ENCODE measurements around the gene SETBP1.
A peak's percentile ranks its signal among the peaks of the same experiment; 100 is the strongest.

Gene SETBP1

GRCh38 chr18:44884431-44884830 lies 203.7 kb downstream of the SETBP1 start:
- ChIA-PET POLR2A (no interaction called here), CTCF (interaction anchor here (0.9 kb wide), 1 partner anchor 40 kb away, joined by 3 read pairs; no protein-coding TSS in a partner anchor)
- H3K4me3 ChIP-seq (ENCODE audit: control insufficient read depth in 1 of 7, extremely low read depth in 1 of 7, insufficient read depth in 4 of 7, low read depth in 2 of 7, low read length in 6 of 7): no peak overlapping the region
- DNase-seq: no peak
- peaks cover 0 to 5% (median 0%) of the 10 kb centered on the region in 5 experiments for H3K9me3 ChIP-seq (ENCODE audit: control extremely low read depth in 1 of 5, control insufficient read depth in 4 of 5, insufficient read depth in 2 of 5, low read depth in 1 of 5, low read length in 4 of 5)
- no peak overlapping the region for H3K27ac ChIP-seq (ENCODE audit: insufficient read depth in 1 of 2, low read depth in 1 of 2, low read length in 2 of 2, poor library complexity in 1 of 2, severe bottlenecking in 2 of 2)
- peaks cover 0 to 12% (median 4%) of the 10 kb centered on the region in 4 experiments for H3K4me1 ChIP-seq (ENCODE audit: control extremely low read depth in 1 of 4, control insufficient read depth in 4 of 4, insufficient read depth in 4 of 4, low read length in 3 of 4)
- H3K27me3 ChIP-seq (replicated peaks in 2 of 5; ENCODE audit: control insufficient read depth in 4 of 5, insufficient read depth in 5 of 5, low read length in 4 of 5): no peaks in the 10 kb centered on the region
- peaks cover 0 to 2% (median 0%) of the 10 kb centered on the region in 4 experiments for H3K36me3 ChIP-seq (ENCODE audit: control insufficient read depth in 4 of 4, insufficient read depth in 4 of 4, low read length in 3 of 4)

- Histone ChIP-seq H3K9me3 (ENCODE audit: control extremely low read depth in 1 of 5, control insufficient read depth in 4 of 5, insufficient read depth in 2 of 5, low read depth in 1 of 5, low read length in 4 of 5) (no peaks in the 10 kb centered on the region), H3K27ac (ENCODE audit: insufficient read depth in 1 of 2, low read depth in 1 of 2, low read length in 2 of 2, poor library complexity in 1 of 2, severe bottlenecking in 2 of 2) (no peak overlapping the region), H3K4me3 (ENCODE audit: control insufficient read depth in 1 of 7, extremely low read depth in 1 of 7, insufficient read depth in 4 of 7, low read depth in 2 of 7, low read length in 6 of 7) (no peak overlapping the region), H3K36me3 (ENCODE audit: control insufficient read depth in 4 of 4, insufficient read depth in 4 of 4, low read length in 3 of 4) (no peaks in the 10 kb centered on the region), H3K4me1 (ENCODE audit: control extremely low read depth in 1 of 4, control insufficient read depth in 4 of 4, insufficient read depth in 4 of 4, low read length in 3 of 4) (peaks cover 0 to 13% (median 4%) of the 10 kb centered on the region in 4 experiments), H3K27me3 (replicated peaks in 2 of 5; ENCODE audit: control insufficient read depth in 4 of 5, insufficient read depth in 5 of 5, low read length in 4 of 5) (no peaks in the 10 kb centered on the region)
- ChIA-PET POLR2A (no interaction called here), CTCF (interaction anchor here (0.9 kb wide), 1 partner anchor 41 kb away, joined by 3 read pairs; no protein-coding TSS in a partner anchor)
- WGBS (ENCODE audit: insufficient coverage): 89% methylated on average over 2 of the region's 4 CpGs
- DNase-seq: no peak
These were observed 204.8 kb downstream of the SETBP1 start for GRCh38 chr18:44885507-44885906.

GRCh38 chr18:44887227-44887631 lies 206.5 kb downstream of the SETBP1 start:
- Histone ChIP-seq H3K27ac (ENCODE audit: insufficient read depth in 1 of 2, low read depth in 1 of 2, low read length in 2 of 2, poor library complexity in 1 of 2, severe bottlenecking in 2 of 2) (no peak overlapping the region), H3K9me3 (ENCODE audit: control extremely low read depth in 1 of 5, control insufficient read depth in 4 of 5, insufficient read depth in 2 of 5, low read depth in 1 of 5, low read length in 4 of 5) (peaks cover 0 to 13% (median 4%) of the 10 kb centered on the region in 5 experiments), H3K4me1 (ENCODE audit: control extremely low read depth in 1 of 4, control insufficient read depth in 4 of 4, insufficient read depth in 4 of 4, low read length in 3 of 4) (peaks cover 0 to 13% (median 4%) of the 10 kb centered on the region in 4 experiments), H3K27me3 (replicated peaks in 2 of 5; ENCODE audit: control insufficient read depth in 4 of 5, insufficient read depth in 5 of 5, low read length in 4 of 5) (no peaks in the 10 kb centered on the region), H3K4me3 (ENCODE audit: control insufficient read depth in 1 of 7, extremely low read depth in 1 of 7, insufficient read depth in 4 of 7, low read depth in 2 of 7, low read length in 6 of 7) (no peak overlapping the region), H3K36me3 (ENCODE audit: control insufficient read depth in 4 of 4, insufficient read depth in 4 of 4, low read length in 3 of 4) (peaks cover 0 to 10% (median 0%) of the 10 kb centered on the region in 4 experiments)
- ChIA-PET CTCF (interaction anchor here (3.2 kb wide), 1 partner anchor 16 kb away, joined by 8 read pairs; no protein-coding TSS in a partner anchor), POLR2A (no interaction called here)
- DNase-seq: peak; percentile 14 to 58 (median 49)

GRCh38 chr18:44889111-44889510 lies 208.4 kb downstream of the SETBP1 start:
- POLR2A ChIA-PET: no interaction called here
- peak; percentile 24 to 58 (median 46) for DNase-seq
- CTCF ChIA-PET: interaction anchor here (0.9 to 3.2 kb wide), 2 partner anchors 18 to 24 kb away, joined by 3 to 8 read pairs; no protein-coding TSS in a partner anchor
- no peak overlapping the region for H3K4me3 ChIP-seq (ENCODE audit: control insufficient read depth in 1 of 7, extremely low read depth in 1 of 7, insufficient read depth in 4 of 7, low read depth in 2 of 7, low read length in 6 of 7)
- WGBS (ENCODE audit: insufficient coverage): 0% methylated on average over 1 of the region's 1 CpG
- peaks cover 0 to 10% (median 0%) of the 10 kb centered on the region in 4 experiments for H3K36me3 ChIP-seq (ENCODE audit: control insufficient read depth in 4 of 4, insufficient read depth in 4 of 4, low read length in 3 of 4)
- no peak overlapping the region for H3K27ac ChIP-seq (ENCODE audit: insufficient read depth in 1 of 2, low read depth in 1 of 2, low read length in 2 of 2, poor library complexity in 1 of 2, severe bottlenecking in 2 of 2)
- H3K4me1 ChIP-seq (ENCODE audit: control extremely low read depth in 1 of 4, control insufficient read depth in 4 of 4, insufficient read depth in 4 of 4, low read length in 3 of 4): peaks cover 0 to 13% (median 4%) of the 10 kb centered on the region in 4 experiments
- H3K27me3 ChIP-seq (replicated peaks in 2 of 5; ENCODE audit: control insufficient read depth in 4 of 5, insufficient read depth in 5 of 5, low read length in 4 of 5): no peaks in the 10 kb centered on the region
- peaks cover 0 to 13% (median 4%) of the 10 kb centered on the region in 5 experiments for H3K9me3 ChIP-seq (ENCODE audit: control extremely low read depth in 1 of 5, control insufficient read depth in 4 of 5, insufficient read depth in 2 of 5, low read depth in 1 of 5, low read length in 4 of 5)

- ChIA-PET CTCF (no interaction called here), POLR2A (no interaction called here)
- Histone ChIP-seq H3K36me3 (ENCODE audit: control insufficient read depth in 4 of 4, insufficient read depth in 4 of 4, low read length in 3 of 4) (peaks cover 0 to 10% (median 0%) of the 10 kb centered on the region in 4 experiments), H3K9me3 (ENCODE audit: control extremely low read depth in 1 of 5, control insufficient read depth in 4 of 5, insufficient read depth in 2 of 5, low read depth in 1 of 5, low read length in 4 of 5) (peaks cover 0 to 13% (median 4%) of the 10 kb centered on the region in 5 experiments), H3K4me1 (ENCODE audit: control extremely low read depth in 1 of 4, control insufficient read depth in 4 of 4, insufficient read depth in 4 of 4, low read length in 3 of 4) (peaks cover 0 to 13% (median 2%) of the 10 kb centered on the region in 4 experiments), H3K27me3 (replicated peaks in 2 of 5; ENCODE audit: control insufficient read depth in 4 of 5, insufficient read depth in 5 of 5, low read length in 4 of 5) (no peaks in the 10 kb centered on the region), H3K27ac (ENCODE audit: insufficient read depth in 1 of 2, low read depth in 1 of 2, low read length in 2 of 2, poor library complexity in 1 of 2, severe bottlenecking in 2 of 2) (no peak overlapping the region), H3K4me3 (ENCODE audit: control insufficient read depth in 1 of 7, extremely low read depth in 1 of 7, insufficient read depth in 4 of 7, low read depth in 2 of 7, low read length in 6 of 7) (no peak overlapping the region)
- WGBS (ENCODE audit: insufficient coverage): 87% methylated on average over 3 of the region's 4 CpGs
- no peak for DNase-seq
These were observed 212.5 kb downstream of the SETBP1 start for GRCh38 chr18:44893045-44893706.

- POLR2A ChIA-PET: no interaction called here
- no peak for DNase-seq
- peaks cover 0 to 13% (median 4%) of the 10 kb centered on the region in 5 experiments for H3K9me3 ChIP-seq (ENCODE audit: control extremely low read depth in 1 of 5, control insufficient read depth in 4 of 5, insufficient read depth in 2 of 5, low read depth in 1 of 5, low read length in 4 of 5)
- H3K27me3 ChIP-seq (replicated peaks in 2 of 5; ENCODE audit: control insufficient read depth in 4 of 5, insufficient read depth in 5 of 5, low read length in 4 of 5): no peaks in the 10 kb centered on the region
- H3K27ac ChIP-seq (ENCODE audit: insufficient read depth in 1 of 2, low read depth in 1 of 2, low read length in 2 of 2, poor library complexity in 1 of 2, severe bottlenecking in 2 of 2): no peak overlapping the region
- 70% methylated on average over 2 of the region's 2 CpGs for WGBS (ENCODE audit: insufficient coverage)
- H3K4me1 ChIP-seq (ENCODE audit: control extremely low read depth in 1 of 4, control insufficient read depth in 4 of 4, insufficient read depth in 4 of 4, low read length in 3 of 4): peaks cover 0 to 6% (median 0%) of the 10 kb centered on the region in 4 experiments
- CTCF ChIA-PET: no interaction called here
- H3K36me3 ChIP-seq (ENCODE audit: control insufficient read depth in 4 of 4, insufficient read depth in 4 of 4, low read length in 3 of 4): peaks cover 0 to 10% (median 0%) of the 10 kb centered on the region in 4 experiments
- H3K4me3 ChIP-seq (ENCODE audit: control insufficient read depth in 1 of 7, extremely low read depth in 1 of 7, insufficient read depth in 4 of 7, low read depth in 2 of 7, low read length in 6 of 7): no peak overlapping the region
These were observed 213.3 kb downstream of the SETBP1 start for GRCh38 chr18:44893966-44894365.

GRCh38 chr18:44895176-44895798 lies 214.6 kb downstream of the SETBP1 start:
- Histone ChIP-seq H3K27ac (ENCODE audit: insufficient read depth in 1 of 2, low read depth in 1 of 2, low read length in 2 of 2, poor library complexity in 1 of 2, severe bottlenecking in 2 of 2) (no peak overlapping the region), H3K9me3 (ENCODE audit: control extremely low read depth in 1 of 5, control insufficient read depth in 4 of 5, insufficient read depth in 2 of 5, low read depth in 1 of 5, low read length in 4 of 5) (peaks cover 0 to 13% (median 4%) of the 10 kb centered on the region in 5 experiments), H3K27me3 (replicated peaks in 2 of 5; ENCODE audit: control insufficient read depth in 4 of 5, insufficient read depth in 5 of 5, low read length in 4 of 5) (no peaks in the 10 kb centered on the region), H3K4me1 (ENCODE audit: control extremely low read depth in 1 of 4, control insufficient read depth in 4 of 4, insufficient read depth in 4 of 4, low read length in 3 of 4) (no peaks in the 10 kb centered on the region), H3K4me3 (ENCODE audit: control insufficient read depth in 1 of 7, extremely low read depth in 1 of 7, insufficient read depth in 4 of 7, low read depth in 2 of 7, low read length in 6 of 7) (no peak overlapping the region), H3K36me3 (ENCODE audit: control insufficient read depth in 4 of 4, insufficient read depth in 4 of 4, low read length in 3 of 4) (peaks cover 0 to 10% (median 0%) of the 10 kb centered on the region in 4 experiments)
- ChIA-PET CTCF (interaction anchor here (0.7 to 1.1 kb wide), 2 partner anchors 11 to 42 kb away, joined by 3 read pairs; no protein-coding TSS in a partner anchor), POLR2A (no interaction called here)
- 60% methylated on average over 1 of the region's 1 CpG for WGBS (ENCODE audit: insufficient coverage)
- DNase-seq: no peak
